ENCODE results near the gene GABRR1.

DNA sequence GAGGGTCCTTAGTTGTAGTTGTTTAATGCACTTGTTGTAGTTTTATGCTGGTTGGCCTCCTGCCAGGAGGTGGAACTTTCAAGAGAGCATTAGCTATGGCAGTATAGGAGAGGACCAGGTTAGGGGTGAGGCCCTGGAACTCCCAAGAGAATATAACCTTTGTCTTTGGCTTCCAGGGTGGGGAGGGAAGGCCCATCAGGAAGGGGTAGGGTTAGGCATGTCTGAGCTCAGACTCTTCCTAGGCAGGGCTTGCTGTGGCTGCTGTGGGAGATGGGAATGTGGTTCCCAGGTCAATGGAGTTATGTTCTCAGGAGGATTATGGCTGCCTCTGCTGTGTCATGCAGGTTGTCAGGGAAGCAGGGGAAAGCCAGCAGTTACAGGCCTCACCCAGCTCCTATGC, 20.0 kb upstream of the GABRR1 start:
- TF ChIP-seq, protein P1, sequence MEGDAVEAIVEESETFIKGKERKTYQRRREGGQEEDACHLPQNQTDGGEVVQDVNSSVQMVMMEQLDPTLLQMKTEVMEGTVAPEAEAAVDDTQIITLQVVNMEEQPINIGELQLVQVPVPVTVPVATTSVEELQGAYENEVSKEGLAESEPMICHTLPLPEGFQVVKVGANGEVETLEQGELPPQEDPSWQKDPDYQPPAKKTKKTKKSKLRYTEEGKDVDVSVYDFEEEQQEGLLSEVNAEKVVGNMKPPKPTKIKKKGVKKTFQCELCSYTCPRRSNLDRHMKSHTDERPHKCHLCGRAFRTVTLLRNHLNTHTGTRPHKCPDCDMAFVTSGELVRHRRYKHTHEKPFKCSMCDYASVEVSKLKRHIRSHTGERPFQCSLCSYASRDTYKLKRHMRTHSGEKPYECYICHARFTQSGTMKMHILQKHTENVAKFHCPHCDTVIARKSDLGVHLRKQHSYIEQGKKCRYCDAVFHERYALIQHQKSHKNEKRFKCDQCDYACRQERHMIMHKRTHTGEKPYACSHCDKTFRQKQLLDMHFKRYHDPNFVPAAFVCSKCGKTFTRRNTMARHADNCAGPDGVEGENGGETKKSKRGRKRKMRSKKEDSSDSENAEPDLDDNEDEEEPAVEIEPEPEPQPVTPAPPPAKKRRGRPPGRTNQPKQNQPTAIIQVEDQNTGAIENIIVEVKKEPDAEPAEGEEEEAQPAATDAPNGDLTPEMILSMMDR (IDR thresholded peaks at IDR 0.05): no peak
- no peak for TF ChIP-seq POLR2A (IDR thresholded peaks at IDR 0.05)
- TF ChIP-seq EP300 (IDR thresholded peaks at IDR 0.05): no peak

Data from ovary (tissue), 3 donors.